Erythroblast (primary cell): ENCODE data around the gene INTS15.

Source experiments
- GATA1 ChIP-seq: IDR thresholded peaks from 2 replicates; pipeline ENCODE4 v1.6.1; 2011; ENCODE audit warnings: low read depth, mild to moderate bottlenecking, control low read depth, low read length, moderate library complexity
- POLR2A ChIP-seq: IDR thresholded peaks from 2 replicates; pipeline ENCODE4 v1.6.1; 2011; ENCODE audit warnings: mild to moderate bottlenecking, low read length

GRCh38 chr7:6651851-6652445 is 62.1 kb downstream of the INTS15 start:
- TF ChIP-seq POLR2A (no peak), GATA1 (no peak)
